Coronary artery (tissue), 2 donors: Measurements from ENCODE around the gene BORCS5.

ENCODE experiments used
- DNase-seq: peaks from one replicate; pipeline ENCODE4 v3.0.0-alpha.2; 2017; ENCODE audit warnings: low spot score
- H3K27ac ChIP-seq, 2 donors: fragments of 200-600 bp; sonication (generic); one replicate each; pipeline ENCODE4 v1.5.1; 2016 to 2019
- H3K4me3 ChIP-seq: fragments of 200-600 bp; sonication (generic); 2 replicates; pipeline ENCODE4 v1.5.1; 2016; ENCODE audit warnings: mild to moderate bottlenecking, moderate library complexity
- TF ChIP-seq, protein P1 (sequence below): fragments of 200-600 bp; sonication (generic); IDR thresholded peaks from one replicate; pipeline ENCODE4 v1.5.1; 2019; ENCODE audit warnings: antibody characterized with exemption

The BORCS5 gene

GRCh38 chr12:12460935-12461922 is 104.4 kb downstream of the BORCS5 start:
- Histone ChIP-seq H3K4me3 (no peak overlapping the region), H3K27ac (no peak overlapping the region)
- DNase-seq = no peak
- TF ChIP-seq, protein P1, sequence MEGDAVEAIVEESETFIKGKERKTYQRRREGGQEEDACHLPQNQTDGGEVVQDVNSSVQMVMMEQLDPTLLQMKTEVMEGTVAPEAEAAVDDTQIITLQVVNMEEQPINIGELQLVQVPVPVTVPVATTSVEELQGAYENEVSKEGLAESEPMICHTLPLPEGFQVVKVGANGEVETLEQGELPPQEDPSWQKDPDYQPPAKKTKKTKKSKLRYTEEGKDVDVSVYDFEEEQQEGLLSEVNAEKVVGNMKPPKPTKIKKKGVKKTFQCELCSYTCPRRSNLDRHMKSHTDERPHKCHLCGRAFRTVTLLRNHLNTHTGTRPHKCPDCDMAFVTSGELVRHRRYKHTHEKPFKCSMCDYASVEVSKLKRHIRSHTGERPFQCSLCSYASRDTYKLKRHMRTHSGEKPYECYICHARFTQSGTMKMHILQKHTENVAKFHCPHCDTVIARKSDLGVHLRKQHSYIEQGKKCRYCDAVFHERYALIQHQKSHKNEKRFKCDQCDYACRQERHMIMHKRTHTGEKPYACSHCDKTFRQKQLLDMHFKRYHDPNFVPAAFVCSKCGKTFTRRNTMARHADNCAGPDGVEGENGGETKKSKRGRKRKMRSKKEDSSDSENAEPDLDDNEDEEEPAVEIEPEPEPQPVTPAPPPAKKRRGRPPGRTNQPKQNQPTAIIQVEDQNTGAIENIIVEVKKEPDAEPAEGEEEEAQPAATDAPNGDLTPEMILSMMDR = no peak

DNA sequence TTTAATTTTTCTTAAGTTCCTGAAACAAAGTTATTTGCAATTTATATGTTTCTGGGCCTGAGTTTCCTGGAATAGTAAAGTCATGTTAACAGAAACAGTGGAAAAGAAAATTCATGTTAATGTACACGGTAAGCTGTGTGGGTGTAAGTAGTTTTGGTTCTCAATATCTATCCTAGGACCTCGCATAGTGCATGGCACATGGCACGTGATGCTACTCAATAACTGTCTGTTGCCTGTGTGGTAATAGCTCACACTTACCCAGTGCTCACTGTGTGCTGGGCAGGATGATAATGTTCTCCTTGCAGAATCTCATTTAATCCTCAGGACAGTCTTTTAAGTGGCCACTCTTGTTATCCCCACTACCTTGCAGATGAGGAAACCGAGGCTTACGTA is 105.0 kb downstream of the BORCS5 start:
- TF ChIP-seq, protein P1 = no peak
- Histone ChIP-seq H3K27ac (no peak overlapping the region), H3K4me3 (no peak overlapping the region)
- DNase-seq = no peak

GRCh38 chr12:12465522-12465921 is 108.6 kb downstream of the BORCS5 start:
- no peak for DNase-seq
- no peak overlapping the region for H3K4me3 ChIP-seq
- TF ChIP-seq, protein P1 = no peak
- H3K27ac ChIP-seq = no peak overlapping the region

- TF ChIP-seq, protein P1 = no peak
- Histone ChIP-seq H3K4me3 (no peak overlapping the region), H3K27ac (no peak overlapping the region)
- DNase-seq = no peak
Measured at GRCh38 chr12:12466157-12466556, 109.3 kb downstream of the BORCS5 start.

DNA sequence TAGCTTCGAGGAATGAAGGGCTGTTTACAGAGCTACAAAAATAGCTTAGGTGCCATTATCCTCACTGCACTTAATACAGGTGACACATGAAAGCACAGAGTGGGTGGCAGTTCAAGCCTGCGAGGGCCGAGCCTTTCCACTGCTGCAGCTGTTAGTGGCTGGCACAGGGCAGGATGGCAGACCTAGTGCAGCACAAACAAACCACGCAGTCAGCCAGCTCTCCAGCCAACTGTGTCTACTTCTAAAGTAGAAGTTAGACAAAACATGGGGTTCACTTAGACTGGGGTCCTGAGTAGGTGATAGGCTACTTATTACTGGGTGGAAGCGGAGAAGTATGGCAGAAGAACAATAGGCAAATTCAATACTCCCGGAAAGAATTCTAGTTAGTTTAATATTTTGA is 110.4 kb downstream of the BORCS5 start:
- Histone ChIP-seq H3K27ac (peak overlapping the region in 1 of 2 donors; percentile 74), H3K4me3 (no peak overlapping the region)
- TF ChIP-seq, protein P1 = no peak
- DNase-seq = no peak

- Histone ChIP-seq H3K4me3 (no peak overlapping the region), H3K27ac (peak overlapping the region in 1 of 2 donors; percentile 74)
- no peak for DNase-seq
- TF ChIP-seq, protein P1 = no peak
Measured at GRCh38 chr12:12467688-12468261, 110.9 kb downstream of the BORCS5 start.
